Cerebellar nuclear complex (tissue), 1 donor: ENCODE results near the gene PANK4.
"Not testable (repeated sequence)": the region's sequence is repeated elsewhere in the genome, so short reads cannot be mapped to it uniquely, and the experiment has no call there.

ENCODE experiments used
- DNase-seq, 2 experiments: peaks; one replicate each; lab custom pipeline; 2025; lab: John Stamatoyannopoulos, UW

The PANK4 gene

DNA sequence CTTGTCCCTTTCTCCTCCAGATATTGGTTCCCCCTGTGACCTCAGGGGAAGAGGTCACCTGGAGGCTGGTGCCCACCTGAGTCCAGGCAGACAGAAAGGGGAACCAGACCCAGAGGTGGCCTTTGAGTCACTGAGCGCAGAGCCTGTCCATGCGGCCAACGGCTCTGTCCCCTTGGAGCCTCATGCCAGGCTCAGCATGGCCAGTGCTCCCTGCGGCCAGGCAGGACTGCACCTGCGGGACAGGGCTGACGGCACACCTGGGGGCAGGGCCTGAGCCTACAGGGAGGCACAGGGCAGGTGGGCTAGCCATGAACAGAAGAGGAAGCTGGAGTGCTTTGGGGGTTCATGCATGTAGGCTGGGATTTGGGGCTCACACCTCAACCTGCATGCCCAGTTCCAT, 32.5 kb upstream of the PANK4 start:
- DNase-seq = no peak

DNA sequence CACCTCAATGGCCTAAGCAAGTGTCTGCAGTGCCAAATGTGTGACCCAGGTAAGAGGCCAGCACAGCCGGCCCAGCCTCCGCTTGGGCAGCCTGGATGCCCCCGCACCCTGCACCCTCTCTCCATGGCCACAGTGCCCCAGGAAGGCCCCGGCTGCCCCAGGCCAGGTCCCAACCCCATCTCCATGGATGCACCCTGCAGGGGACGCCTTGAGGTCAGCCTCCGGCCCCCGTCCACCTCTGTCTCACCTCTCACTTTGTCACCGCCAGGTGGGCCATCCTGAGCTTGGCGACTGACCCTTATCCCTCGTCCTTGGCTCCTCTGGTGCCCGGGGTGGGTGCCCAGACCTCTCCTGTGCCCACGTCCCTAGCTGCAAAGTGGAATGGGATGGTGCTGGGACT, 32.0 kb upstream of the PANK4 start:
- DNase-seq = no peak

DNA sequence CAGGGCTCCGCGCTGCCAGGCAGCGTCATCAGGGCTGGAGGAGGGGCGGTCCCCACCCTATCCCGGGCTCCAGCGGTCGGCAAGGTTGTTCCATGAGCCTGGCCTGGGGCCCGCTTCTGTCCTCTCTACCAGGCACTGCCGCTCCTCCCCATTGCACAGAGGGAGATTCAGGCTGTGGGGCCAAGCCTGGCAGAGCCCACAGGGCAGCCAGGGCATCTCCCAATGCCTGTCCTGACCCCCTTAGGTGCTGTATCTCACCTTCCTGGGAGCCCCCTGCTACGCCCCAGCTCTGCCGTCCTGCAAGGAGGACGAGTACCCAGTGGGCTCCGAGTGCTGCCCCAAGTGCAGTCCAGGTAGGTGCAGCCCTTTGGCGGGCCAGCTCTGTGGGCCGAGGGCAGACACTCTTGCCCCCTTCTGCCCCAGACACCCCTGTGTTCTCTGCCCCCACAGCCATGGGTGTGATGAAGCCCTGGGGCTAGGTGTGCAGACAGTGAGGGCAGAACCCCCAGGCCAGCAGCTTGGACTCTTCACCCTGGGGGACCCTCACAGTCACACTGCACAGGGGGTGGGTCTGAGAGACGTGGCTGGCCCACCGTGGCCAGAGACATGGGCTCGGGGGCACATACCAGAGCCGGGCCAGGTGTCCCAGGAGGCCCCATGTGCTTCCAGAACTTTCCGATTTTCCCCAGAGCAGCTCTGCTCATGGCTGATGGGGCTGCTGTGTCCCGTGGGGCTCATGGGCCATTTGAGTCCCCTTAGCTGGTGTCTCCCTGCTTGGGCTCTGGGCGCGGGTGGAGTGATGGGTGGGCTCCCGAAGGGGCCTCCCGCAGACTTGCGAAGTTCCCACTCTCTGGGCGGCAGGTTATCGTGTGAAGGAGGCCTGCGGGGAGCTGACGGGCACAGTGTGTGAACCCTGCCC, 31.3 kb upstream of the PANK4 start:
- no peak for DNase-seq

DNA sequence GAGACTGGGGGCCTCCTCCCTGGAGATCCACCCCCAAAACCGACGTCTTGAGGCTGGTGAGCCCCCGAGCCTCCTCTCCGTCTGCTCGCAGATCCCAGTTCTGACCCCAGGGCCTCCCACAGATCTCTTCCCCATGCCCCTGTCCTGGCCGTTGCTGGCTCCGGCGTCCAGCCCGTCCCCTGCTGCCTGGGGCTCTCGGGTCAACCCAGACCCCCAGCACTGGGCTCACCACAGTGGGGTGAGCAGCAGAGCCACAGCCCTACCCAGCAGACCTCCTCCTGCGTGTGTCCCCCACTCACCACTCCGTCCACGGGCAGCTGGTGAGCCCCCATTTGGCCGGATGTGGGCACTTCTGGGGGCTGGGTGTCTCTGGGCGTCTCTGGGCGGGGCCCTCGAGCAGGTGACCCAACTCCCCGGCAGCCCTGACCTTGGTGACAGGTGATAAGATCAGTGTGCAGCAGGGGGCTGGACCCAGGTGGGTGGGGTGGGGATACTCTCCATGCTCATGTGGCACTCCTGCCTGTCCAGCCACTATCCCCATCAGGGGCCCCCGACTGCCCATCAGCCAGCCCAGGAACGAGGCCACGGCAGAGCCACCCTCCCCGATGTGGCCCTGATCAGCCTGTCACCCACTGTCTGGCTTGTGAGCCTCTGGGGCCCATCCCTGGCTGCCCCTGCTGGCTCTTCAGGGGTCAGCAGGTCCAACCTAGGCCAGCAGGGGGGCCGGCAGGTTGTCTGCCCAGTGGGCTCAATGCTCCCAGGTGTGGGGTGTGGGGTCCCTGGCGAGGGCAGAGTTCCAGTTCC, 30.5 kb upstream of the PANK4 start:
- no peak for DNase-seq

DNA sequence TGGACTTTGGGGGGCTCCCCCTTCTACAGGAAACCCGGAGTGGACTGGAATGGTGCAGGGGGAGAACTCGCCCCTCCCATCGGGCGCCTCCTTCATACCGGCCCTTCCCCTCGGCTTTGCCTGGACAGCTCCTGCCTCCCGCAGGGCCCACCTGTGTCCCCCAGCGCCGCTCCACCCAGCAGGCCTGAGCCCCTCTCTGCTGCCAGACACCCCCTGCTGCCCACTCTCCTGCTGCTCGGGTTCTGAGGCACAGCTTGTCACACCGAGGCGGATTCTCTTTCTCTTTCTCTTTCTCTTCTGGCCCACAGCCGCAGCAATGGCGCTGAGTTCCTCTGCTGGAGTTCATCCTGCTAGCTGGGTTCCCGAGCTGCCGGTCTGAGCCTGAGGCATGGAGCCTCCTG, 29.9 kb upstream of the PANK4 start, which contains the start of gene TNFRSF14:
TNFRSF14 (plus strand) TSS at position 95 of the 401 bp plus-strand sequence; CDS start at position 389, 294 bp downstream.
- no peak for DNase-seq

DNA sequence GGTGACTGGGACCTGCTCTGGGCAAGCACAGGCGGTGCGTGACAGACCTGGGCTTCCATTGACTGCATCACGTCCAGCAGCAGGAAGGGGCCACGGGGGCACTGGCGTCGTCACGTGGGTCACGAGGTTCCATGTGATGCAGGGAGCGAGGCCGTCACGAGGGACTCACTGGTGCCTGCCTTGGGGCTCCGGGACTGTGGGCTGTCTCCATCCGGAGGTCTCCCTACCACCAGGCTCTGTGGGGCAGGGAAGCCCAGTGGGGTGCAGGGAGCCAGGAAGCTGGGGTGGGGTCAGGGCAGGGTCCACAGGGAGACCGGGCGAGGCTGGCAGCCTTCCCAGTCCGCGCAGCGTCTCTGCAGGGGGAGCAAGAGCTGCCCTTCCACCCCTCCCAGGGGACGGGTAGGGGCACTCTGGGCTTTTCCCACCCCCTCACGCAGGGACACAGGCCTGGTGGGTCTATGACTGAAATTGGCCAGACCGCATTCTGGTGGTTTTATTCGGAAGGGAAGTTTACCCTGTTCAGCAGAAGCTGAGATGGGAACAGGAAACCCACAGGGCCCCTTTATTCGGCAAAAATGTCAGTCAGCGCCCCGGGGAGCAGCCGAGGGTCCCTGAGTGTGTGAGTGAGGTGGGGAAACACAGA, 29.4 kb upstream of the PANK4 start:
- no peak for DNase-seq

DNA sequence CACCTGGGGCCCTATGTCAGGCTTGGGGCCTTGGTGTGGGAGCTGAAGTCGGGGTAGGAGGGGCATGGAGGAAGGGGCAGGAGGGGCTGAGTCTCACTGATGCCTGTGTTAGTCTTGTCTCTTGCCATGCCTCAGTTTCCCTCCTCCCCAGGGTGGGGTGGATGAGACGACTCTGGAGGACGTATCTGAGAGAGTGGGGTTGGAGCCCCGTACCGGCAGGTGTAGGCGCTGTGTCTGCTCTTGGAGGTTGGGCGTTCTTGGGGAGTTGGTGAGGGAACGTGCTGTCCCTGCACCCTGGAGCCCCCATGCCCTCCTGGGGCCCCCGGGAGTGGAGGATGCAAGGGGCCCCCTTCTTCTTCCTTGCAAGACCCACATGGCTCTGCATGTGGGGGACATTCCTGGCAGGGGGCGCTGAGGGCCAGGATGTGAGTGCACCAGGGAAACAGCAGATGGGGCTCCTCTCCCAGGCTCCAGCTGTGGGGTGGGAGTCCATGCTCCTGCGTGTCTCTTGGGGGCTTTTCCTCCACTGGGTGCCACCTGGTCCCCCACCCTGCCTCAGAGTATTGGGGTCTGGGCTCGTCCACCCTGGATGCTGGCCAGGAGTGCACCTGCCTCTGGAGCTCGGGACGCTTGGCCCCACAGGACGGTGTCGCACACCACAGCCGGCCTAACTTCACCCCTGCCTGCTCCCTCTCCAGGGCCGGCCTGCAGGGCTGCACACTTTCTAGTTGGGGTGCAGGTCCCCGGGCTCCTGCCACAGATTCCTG, 28.4 kb upstream of the PANK4 start:
- no peak for DNase-seq

DNA sequence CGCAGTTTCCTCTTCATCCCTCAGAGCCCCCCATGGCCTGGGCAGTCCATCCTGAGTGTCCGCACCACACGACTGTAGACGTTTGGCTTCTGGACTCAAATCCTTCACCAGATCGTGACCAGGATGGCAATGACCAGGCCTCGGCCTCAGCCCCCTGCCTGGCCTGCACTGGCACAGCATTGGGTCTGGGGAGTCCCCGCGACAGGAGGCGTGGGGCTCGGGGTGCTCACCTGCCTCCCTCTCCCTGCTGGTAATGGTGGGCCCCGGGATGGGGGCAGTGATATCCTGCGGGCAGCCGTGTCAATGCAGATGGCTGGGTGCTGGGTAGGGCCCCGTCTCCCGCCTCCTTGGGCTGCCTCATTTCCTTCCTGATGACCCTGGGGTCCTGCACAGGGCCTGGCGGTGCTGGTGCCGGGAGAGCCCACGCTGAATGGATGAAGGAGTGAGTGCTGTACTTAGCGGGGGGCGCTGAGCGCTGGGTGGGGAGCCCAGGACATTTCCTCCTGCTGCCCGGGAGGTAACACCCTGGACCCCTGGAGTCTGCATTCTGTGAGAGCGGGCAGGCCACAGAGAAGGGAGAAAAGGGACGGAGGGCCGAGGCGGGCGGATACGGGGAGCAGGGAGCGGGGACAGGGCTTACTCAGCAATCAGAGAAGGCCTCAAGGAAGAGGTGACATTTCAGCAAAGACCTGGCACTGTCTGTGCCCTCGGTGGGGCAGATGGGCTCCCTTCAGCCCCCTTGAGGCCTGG, 27.6 kb upstream of the PANK4 start:
- no peak for DNase-seq

DNA sequence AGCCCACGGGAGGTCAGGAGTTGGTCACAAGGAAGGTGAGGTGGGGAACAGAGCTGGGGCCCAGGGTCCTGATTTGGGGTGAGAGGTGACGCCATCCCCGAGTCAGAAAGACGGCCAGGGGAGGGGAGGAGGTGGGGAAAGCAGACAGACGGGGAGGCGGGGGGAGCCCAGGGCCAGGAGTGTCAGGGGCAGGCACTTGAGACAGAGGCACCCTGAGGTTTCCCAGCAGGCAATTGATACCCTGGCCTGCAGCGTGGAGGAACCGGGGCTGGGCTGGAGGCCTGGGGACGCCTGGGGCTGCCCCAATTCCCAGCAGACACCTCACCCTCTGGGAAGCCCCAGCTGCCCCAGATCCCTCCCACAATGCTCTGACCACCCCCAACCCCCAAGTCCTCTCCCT, 26.7 kb upstream of the PANK4 start:
- not testable (repeated sequence) for DNase-seq

DNA sequence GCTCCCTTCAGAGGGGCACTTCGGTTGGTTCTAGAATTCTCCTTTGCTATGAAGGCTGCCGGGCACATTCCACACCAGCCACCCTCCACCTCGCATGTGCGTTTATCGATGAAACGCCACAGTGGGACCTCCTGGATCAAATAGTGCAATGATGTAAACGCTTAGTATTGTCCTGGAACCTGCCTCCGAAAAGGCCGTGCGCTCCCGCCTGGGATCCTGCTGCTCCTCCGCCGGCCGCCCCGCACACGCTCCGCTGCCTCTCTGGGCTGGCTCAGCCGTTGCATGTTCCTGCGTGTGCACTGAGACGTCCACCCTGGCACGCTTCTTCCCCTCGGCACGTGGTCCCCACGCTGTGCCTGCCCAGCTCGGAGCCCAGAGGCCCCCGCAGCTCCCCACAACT, 25.8 kb upstream of the PANK4 start:
- DNase-seq = no peak

DNA sequence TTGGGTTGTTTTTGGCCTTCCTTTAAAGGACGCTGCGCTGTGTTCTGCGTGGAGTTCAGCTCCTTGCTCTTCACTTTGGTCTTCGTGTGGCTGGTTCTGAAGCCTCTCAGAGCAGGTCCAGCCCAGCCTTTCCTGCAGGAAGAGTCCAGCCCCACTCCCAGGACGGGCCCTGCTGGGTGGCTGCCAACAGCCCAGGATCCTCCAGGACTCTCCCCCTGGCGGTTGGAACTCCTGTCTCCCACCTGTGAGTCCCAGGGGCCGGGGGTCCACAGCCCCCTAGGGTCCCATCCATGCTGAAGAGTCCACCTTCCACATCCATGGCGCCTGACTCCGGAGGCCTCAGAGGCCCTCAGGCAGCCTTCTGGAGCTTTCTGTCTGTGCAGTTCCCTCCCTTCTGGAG, 25.1 kb upstream of the PANK4 start:
- DNase-seq = not testable (repeated sequence)

DNA sequence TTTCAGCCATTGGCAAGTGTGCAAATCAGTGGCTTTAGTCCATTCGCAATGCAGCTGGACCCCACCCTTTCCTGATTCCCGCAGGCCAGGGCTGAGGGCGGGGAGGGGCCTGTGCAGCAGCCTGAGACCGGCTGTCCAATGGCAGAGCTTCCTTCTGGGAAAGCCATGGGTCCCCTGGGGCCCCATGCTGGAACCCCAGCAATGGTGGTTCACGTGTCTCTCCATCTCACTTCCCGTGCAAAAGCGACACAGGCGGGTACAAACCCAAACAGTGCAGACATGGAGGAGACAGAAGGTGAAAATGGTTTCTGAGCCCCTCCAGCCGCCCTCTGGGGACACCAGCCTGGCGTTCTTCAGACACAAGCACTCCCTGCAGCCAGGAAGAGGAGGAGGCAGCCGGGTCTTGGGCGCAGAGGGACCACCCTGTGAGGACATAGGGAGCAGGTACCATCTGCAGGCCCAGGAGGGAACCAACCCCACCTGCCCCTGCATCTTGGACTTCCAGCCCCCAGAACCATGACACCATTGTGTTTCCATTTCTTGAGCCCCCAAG, 24.0 kb upstream of the PANK4 start:
- DNase-seq = not testable (repeated sequence)

DNA sequence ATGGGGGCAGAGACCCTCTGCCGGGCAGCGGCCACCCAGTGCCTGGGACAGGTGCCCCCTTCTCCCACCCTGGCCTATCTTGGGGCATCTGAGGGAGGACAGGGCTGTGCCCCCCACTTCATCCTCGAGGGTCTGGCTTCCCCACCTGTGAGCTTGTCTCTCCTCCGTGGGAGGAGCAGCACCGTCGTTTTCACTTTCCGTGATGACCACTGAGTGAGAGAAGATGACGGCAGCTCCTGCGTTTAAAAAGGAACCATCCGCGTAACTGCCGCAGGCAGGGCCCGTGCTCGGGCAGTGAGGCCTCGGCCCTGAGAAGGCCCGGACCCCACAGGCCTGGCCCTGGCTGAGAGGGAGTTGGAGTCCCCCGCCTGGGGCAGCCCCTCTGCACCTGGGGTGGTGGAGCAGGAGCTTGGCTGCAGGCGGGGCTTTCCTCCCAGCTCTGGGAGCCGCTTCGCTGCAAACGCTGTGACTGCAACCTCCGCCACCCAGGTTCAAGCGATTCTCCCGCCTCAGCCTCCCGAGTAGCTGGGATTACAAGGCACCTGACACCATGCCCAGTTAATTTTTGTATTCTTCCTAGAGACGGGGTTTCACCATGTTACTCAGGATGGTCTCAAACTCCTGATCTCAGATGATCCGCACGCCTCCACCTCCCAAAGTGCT, 23.1 kb upstream of the PANK4 start:
- not testable (repeated sequence) for DNase-seq

DNA sequence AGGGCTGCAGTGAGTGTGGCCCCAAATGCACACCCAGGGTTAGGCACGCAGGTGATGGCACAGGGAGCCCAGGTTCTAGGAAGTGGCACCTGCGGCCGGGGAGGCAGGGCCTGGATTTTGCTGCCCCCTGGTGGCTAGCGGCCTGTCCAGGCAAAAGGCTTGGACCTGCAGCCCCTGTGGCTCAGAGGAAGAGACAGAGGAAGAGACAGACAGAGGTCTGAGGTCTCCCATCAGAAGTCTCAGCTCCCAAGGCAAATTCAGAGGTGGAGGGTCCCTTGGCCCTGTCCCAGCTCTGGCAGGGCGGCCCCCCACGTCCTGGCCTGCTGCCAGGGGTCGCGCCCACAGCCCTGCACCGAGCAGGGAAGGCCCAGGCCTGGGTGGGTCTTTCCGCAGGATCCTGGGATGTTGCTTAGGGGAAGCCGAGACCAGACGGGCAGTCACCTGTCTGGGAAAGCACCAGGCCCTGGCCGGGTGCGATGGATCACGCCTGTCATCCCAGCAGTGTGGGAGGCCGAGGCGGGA, 21.7 kb upstream of the PANK4 start:
- no peak for DNase-seq

DNA sequence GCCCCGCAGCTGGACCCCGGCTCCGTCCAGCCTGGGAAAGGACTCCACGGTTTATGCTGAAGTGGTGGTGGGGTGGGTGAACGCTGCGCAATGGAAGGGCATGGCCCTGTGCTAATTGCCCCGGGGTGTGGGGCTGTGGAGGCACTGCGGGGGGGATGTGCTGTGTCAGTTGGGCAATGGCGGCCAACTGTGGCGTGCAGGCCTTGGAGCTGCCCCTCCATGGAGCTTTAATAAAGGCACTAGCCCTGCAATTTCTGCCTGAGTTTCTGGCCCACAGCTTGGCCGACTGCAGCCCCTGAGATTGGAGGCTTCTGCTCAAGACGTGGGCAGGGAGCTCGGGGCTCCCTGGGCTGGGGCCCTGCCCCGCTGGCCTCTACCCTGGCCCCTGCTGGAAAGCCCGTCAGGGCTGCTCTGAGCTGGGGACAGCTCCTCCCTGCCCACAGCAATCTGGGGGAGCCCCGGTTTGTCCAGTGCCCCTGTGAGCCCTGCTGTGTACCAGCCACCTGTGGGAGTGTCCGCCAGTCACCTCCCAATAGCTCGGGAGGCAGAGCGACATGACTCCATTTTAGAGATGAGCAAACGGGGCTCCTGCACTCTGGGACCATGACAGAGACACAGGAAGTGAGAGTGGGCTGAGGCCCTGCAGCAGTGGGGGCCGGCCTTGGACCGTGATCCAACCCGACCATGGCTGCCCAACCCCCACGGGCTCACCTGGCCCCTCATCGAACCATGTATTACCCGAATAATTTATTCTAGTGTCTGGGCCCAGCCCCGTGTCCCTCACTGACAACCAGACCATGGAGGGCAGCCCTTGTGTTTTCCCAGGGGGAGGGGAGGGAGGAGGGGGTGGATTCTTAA, 21.0 kb upstream of the PANK4 start:
- no peak for DNase-seq

DNA sequence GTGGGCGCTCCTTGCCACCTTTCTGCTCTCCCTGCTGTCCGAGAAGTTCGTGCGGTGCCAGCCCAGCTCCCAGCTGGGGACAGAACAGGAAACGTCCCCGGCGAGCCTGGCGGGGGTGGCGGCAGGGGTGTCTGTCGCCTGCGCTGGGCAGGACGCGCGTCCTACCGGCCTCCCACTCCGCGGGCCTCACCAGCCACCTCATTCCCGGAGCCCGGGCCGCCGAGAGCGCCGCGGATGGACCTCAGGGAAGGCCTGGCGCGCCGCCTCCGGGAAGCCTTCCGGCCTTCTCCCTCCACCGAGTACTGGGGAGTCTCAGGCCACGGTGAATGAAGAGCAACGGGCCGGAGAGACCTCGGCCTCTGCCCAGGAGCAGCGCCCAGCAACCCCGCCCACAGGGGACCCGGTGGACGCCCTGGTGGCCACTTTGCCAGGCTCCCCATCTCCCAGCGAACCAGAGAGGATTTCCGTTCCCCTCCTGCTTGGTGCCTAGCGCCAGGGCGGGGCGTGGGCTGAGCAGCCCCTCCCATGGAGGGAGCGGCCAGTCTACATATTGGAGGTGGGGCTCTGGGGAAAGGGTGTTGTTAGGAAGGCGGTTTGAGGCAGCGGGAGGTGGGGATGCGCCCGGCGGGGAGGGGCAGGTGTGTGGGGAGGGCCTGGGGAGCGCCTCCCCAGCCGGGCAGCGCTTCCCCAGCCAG, 20.3 kb upstream of the PANK4 start:
- DNase-seq = no peak

DNA sequence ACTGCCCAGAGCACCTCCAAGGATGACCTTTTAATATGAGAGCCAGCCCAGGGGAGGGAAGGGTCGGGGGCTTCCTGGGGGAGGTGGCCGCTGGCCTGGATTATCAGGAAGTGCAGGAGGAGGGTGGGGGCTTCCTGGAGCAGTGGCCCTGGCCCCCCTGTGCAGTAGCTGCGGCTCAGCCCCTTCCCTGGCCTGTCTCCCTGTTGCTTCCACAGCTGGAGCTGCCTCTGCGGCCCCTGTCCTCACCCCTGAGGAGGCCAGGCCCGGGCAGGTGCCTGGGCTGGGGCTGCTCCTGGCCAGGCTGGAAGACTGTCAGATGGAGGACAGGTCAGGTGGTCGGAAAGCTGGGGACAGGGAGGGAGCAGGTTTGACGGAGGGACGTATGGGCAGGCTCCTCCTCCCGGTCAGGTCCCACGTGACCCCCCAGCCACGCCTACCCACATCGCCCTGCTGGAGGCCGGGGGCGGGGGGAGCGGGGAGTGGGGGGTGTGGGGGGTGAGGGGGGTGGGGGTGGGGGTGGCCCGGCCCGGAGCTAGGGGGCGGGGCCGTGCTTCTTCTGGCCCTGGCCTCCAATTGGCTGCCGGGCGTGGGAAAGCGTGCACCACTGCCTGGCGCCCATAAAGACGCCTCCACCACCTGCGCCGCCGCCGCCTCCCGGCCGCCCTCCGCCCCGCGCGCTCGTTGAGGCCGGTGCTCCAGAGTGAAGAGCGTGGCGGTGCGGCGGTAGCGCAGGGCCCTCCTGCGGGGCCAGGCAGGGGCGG, 19.5 kb upstream of the PANK4 start:
- DNase-seq = no peak
